Activated CD4-positive, alpha-beta T cell treated with anti-CD3 and anti-CD28 coated beads, Interleukin-10, Interleukin-2, amounts not matched to agents 100 ng/mL and 50 ng/mL, durations not matched to agents 16 hours and 8 hours (primary cell): ENCODE results near the gene SLC45A1.

ENCODE experiments used
- DNase-seq: peaks from one replicate; pipeline ENCODE4 v3.0.0-alpha.2; 2020

Gene SLC45A1

DNA sequence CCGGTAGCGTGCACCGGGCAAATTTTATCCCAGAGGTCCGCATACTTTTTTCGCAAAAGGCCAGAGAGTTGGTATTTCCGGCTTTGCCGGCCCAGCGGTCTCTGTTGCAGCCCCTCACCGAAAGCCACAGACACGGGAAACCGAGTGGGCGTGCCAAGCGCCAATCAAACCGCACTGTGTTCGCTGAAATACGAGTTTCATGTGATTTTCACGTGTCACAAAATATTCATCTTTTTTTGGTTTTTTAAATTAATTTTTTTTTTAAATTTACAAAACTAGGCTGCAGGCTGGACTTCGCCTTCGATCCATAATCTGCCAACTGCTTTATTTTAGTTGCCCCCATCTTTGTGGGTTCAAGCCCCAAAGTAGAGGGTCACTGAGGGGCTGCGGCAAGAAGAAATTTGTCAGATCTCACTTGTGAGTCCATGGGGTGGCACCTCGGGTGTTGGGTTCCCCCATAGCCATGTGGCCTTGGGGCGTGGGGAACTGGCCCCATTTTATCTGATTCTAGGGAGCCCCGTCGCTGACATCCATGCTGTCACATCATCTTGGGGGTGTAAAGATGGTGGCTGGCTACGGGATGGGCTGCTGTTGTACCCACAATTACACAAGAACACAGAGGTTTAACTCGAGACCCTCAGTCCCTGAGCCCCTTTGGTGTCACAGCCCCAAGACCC lies 20.8 kb downstream of the SLC45A1 start:
- DNase-seq, result no peak

DNA sequence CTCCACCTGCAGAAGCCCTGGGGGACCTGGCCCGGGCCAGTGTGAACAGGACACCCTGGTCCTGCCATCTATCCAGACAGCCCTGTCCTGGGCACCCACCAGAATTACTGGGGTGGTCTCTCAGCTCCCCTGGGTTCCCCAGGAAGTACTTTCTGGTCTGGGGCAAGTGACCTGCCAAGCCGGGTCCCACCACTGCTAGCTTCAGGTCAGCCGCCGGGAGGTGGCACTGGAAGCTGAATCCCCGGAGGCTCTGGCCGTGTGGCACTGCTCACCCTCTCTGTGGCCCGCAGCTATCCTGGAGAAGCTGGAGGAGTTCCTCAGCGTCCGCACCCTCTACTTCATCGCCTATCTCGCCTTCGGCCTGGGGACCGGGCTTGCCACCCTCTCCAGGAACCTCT lies 21.3 kb downstream of the SLC45A1 start:
- DNase-seq, result no peak

DNA sequence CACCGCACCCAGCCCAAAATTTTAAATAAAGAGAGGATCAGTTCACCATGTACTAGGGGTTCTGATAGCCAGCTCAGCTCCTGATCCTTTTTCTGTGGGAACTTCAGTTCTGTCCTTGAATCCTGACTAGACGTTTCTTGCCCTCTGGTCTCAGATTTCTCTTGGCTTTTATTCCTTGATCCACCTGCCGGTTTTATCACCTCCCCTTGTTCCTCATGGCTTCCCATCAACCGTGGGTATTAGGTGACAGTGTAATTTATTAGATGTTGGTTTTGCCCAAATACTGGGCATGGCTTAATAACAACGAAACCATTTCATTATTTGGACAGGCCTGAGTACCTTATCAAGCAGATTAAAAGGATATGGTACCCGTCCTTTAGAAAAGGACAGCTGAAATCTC lies 22.5 kb downstream of the SLC45A1 start:
- DNase-seq, result no peak

DNA sequence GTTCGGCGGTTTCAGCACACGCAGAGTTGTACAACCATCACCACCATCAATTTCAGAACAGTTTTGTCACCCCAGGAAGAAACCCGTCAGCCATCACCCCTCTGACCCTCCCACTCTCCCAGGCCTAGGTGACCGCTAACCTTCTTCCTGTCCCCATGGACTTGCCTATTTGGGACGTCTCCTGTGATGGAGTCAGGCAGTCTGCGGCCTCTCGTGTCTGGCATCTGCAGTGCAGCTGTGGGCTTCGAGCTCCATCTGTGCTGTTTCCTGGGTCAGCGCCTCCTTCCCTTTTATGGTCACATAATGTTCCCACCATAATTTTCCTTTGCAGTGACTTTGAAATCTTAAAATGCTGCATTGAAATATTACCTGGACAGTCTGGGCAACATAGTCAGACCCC lies 24.4 kb downstream of the SLC45A1 start:
- DNase-seq, result no peak

DNA sequence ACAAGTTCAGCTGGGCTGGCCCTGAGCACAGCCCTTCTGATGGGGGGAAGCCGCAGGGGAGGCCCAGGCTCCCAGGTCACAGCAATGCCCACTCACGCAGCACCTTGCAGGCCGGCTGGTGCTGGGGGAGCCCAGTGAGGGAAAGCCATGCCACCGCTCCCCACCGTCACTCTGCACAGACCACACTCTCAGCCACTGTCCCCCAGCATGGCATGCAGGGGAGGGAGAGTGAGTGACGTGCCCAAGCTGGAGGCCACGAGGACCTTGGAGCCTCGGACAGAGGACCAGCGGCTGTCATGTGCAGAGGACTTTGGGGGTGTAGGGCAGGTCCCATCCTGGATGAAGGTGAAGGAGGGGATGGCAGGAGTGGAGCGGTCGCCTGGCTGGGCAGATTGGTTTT lies 25.1 kb downstream of the SLC45A1 start:
- no peak for DNase-seq

DNA sequence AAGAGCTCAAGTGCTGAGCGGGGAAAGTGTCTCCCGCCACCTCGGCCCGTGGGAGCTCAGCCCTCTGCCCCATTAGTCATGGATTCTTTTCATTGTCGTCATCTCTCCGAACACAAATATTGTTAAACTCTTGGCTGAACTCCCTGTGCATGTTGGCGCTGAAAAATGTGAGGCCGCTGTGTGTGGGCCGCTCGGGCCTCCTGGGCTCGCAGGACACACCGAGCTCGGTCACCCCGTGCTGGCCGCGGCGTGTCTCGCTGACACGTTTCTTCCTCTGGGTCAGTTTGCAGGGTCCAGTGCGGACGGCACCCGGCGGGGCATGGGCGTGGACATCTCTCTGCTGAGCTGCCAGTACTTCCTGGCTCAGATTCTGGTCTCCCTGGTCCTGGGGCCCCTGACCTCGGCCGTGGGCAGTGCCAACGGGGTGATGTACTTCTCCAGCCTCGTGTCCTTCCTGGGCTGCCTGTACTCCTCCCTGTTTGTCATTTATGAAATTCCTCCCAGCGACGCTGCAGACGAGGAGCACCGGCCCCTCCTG lies 25.6 kb downstream of the SLC45A1 start:
- no peak for DNase-seq

DNA sequence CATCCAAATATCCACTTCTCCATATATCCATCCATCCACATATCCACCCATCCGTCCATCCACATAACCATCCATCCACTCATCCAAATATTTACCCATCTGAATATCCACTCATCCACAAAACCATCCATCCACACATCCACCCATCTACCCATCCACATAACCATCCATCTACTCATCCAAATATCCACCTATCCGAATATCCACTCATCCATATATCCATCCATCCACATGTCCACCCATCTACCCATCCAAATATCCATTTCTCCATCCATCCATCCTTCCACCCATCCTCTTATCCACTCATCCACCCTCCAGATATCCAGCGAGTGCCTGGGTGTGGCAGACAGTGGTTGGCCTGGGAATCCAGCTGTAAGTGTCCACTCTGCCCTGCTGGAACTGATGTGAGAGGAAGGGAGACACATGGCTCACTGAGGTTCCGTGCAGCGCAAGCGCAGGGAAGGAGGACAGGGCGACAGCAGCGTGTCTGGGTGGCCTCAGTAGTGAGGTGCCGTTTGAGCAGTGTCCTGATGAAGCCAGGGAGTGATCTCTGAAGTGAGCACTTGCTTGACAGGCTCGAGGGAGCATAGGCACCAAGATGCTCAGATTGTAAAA lies 27.1 kb downstream of the SLC45A1 start:
- DNase-seq, result no peak

DNA sequence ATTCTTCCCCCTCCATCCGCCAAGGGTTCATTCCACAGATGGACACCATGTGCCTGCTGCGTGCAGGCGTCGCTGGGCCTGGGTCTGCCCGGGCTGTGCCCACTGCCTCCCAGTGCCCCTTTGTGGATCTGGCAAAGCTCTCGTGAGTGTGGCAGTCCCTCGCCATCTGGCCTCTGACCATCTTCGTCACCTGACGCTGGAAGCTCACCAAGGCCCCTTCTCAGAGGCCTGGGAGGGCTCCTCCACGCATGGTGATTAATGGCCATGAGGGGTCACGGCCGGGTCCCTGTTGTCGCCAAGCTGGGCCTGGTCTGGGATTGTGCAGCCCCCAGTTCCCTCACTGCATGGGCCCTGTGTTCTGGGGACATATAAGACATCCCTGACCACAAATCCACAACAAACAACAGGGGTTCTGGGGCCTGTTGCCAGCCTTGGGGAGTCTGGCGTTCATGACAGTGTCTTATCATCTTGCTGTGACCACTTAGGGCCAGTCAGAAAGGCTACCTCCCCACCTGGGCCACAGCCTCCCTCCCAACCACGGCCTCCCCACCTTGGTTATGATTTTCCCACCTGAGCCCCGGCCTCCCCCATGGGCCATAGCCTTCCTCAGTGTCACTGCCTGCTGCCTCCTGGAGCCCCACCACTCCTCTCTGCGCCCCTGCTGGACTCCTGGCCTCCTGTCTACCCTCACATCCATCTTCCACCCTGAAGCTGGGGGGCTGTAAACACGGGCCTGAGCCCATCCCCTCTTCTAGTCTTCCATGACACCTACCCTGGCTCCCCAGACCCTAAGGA lies 27.9 kb downstream of the SLC45A1 start:
- no peak for DNase-seq

DNA sequence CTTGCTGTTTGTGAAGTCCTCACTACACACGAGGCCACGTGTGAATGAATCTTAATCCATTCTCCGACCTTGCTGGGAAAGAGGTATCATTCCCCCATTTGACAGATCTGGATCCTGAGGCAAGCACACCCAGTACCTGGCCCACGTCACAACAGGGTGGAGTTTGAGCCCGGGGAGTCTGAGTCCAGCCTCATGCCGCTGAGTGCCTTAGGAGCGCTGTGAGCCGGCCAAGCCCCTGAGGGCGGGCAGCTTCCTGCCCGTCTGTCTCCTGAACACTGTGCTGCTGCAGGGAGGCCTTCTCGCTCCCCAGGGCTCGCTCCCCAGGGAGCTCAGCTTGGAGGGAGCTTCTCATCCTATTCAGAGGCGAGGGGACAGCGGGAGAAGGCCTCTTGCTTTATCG lies 29.7 kb downstream of the SLC45A1 start:
- DNase-seq, result no peak

DNA sequence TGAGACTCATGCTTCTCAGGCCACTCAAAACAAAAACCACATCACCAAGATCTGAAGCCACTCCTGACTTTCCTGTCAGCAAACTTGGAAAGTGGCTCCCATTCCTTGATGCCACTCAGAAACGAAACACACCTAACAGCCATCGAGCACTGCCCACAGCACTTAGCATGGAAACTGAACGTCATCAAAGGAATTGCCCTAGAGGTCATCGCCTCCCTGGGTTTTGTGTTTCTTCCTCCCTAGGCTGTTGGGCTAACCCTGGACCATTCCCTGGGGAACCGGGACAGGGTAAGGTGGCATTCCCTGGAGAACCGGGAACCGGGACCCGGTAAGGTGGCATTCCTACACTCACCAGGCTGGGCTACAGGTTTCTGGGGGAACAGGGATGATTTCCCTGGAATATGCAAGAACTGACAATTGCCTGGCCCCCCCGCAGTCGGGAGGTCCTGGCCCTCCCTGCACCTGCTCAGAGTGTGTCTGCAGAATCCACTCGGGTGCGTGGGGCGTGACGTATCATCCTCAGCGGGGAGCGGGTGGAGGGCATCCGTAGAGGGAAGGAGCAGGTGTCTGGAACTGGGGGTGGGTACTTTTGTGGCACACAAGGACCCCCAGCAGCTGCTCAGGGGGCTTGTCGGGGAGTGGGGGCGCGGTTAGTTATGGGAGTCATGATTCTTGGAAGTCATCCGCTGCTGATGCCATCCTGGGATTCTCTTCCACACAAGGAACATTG lies 30.3 kb downstream of the SLC45A1 start:
- DNase-seq, result no peak

DNA sequence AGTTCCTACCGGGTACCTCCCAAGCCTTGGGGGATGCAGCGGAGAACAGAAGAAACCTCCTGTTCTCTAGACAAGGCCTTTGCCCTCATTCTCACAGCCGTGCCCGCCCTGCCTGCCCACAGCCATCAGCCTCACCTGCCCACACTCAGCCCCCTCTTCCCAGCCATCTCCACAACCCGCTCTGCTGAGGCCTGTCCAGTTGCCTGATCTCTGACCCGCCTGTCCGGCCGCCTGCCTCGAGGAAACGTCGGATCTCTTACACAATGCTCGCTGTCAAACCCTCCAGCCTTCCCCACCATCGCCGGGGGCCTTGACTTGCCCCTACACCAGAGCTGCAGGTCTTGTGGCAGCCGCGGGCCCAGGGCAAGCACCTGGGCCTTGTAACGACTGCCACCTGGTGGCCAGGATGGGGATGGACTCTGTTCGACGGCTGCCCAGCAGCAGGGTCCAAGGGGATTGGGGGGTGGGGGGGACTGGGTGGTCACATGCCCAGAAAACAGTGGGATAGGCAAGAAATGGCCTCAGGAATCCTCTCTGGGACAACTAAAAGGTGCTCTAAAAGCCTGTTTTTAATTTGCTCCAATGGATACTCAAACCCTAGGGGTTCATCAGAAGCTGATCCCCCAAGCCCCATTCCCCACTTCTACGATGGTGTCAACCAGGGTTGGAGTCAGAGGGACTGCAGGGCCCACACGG lies 31.0 kb downstream of the SLC45A1 start:
- DNase-seq, result peak; percentile 73

DNA sequence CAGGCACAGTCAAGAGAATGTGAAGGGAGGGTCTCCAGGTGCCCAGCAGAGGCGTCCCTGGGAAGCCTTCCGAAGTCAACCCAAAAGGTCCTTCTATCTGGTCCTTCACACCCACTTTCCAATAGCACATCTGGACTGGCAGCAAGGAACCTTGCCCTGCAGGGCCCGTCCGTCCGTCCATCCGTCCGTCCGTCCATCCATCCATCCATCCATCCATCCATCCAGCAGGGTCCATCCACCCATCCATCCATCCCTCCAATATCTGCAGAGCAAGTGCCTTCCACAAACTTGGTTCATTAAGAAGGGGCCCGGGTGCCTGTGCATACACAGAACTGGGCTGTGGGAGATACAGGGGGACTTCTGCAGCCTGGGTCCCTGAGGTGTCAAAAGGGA lies 31.6 kb downstream of the SLC45A1 start:
- no peak for DNase-seq

DNA sequence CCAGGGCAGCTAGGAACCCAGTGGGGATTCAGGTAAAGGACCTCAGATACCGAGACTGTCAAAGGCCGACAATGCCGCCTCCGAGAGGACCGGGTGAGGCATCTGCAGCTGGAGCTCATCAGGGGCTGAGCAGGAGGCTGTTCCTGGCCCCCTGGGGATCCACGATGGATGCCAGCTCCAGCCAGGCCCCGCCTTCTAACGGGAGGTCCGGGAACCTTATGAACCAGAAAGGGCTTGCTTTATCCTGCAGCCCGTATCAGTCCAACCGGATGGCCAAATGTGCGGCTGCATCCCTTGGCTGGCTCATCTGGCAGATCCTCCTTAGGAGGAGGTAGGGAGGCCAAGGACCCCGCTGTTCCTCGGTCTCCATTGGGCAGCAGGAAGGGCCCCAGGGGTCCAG lies 32.0 kb downstream of the SLC45A1 start:
- DNase-seq, result no peak

DNA sequence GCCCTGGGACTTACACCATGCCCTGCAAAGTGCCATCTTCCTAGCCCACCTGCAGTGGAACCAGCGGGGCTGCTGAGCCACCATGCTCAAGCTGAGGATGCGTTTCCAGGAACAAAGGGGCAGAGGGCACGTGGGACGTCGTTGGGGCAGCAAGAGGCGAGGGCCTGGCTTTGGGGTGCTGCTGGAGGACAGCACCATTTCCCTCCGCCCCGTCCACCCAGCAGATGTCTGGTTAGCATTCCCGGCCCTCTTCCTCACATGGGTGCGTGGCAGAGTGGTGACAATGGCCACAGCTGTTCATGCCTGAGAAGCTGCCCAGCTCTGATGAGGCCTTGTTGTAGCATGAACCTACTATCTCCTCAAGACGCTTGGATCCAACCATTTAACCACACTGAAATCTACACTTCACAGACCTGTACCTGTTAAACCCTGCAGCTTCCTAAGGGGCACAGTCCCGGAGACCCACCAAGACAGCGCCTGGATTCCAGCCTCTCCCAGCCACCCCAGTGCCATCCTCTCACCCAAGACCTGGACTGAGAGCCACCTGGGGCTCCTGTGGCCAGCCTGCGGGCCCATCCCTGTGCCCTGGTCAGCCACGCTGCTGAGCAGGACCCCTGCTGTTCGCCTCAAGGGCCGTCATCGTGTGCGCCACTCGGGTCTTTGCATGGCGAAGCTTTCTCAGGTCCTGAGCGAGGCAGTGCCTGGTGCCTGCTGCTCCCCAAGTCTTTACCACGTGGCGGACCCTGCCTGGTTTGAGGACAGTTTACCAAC lies 33.2 kb downstream of the SLC45A1 start:
- DNase-seq, result no peak

DNA sequence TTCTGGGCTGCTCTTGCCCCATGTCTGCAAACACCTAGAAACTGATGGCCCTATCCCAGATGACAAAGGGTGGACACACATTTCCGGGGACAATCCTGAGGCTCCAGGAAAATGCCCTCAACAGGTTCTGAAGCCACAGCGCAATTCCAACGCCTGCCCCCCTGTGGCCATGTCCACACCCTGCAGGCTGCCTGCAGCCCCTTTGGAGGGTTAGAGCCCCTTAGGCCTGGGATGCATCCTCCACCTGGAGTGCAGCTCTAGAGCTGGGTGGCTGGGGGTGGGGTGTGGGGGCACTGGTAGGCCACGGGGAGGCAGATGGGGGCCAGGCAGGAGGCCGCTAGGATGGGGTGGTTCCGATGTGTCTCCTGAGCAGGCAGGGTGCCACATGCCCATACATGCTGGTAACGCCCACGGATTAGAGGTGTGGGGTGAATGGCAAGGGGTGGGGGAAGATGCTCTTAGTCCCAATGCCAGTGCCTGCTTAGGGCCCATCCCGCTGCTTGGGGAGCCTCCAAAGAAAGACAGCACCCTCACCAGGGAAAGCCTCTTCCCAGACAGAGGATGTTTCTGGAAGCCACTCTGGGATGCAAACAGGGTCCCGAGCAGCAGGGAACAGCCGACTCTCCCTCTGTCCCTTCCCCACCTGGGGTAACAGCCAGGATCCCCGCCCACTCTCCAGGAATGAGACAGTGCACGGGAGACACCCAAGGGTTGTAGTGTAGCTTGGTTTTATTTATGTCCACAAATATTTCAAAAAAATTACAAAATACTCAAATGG lies 34.0 kb downstream of the SLC45A1 start:
- peak; percentile 14 for DNase-seq

DNA sequence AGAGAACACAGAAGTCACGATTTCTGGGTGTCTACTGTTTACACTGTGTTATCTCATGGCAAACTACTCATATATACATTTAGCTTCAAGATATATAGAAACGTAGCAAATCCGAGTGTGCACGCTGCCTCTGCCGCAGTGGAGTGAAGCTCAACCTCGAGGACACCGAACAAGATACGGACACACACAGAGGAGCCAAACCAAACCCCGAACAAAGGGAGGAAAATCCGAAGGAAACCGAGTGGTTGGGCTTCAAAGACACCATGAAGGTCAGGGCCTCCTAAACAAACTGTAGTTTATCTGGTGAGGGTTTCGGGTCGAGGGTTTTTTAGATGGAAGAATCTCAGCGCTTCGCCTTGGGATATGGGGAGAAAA lies 34.5 kb downstream of the SLC45A1 start:
- DNase-seq, result no peak

DNA sequence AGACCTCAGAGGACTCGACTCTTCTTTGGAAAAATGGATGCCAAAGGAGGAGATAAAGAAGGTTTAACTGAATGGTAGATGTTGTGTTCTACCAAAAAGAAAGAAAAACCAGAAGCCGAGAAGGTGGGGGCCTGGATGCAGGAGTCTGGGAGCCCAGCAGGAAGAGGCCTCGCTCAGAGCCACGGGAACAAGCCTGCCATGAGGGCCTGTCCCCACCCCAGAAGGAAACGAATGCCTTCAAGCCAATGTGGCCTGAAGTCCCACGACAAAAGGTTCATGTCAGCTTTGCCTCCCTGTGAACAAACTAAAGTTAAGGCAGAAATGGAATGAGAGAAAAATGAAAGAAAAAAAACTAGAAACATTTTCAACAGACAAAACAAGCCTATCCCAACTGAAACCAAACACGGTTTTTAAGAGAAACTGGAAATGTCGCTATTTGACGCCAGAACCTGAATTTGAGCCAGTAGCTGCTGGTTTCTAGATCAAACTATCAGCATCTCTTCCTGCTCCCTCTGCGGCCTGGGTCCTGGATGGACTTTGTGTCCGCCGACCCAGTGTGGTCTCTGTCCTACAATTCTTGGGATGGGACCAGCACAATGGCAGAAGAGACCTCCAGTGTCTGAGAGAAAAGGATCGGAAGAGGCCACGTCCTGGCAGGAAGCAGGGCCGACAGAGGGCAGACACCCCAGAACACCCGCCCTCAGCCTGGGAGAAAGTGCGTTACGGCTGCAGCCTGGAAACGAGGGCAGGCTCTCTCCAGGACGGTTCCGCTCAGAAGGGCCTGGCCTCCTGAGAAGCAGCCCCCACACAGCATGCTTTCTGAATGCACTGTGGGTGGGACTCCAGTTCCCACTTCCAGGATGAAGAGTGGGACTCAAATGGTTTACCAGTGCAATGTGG lies 35.2 kb downstream of the SLC45A1 start:
- DNase-seq, result no peak

DNA sequence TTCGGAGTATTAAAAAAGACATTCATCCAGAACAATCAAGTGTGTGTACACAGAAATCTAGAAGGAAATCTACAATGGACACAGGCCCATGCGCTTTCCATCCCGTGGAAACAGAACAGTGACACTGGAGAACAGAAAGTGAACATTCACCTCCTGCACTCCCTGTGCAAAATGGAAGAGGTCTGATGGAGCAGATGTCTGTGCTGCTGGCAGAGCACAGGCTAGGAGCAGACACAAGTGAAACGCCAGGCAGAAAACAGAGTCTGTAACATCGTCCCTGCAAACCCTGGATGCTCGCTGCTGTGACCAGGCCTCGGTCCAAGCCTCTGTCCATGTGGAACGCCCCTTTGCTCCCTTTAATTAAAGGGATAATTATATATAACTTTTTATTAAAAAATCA lies 36.1 kb downstream of the SLC45A1 start:
- DNase-seq, result no peak

DNA sequence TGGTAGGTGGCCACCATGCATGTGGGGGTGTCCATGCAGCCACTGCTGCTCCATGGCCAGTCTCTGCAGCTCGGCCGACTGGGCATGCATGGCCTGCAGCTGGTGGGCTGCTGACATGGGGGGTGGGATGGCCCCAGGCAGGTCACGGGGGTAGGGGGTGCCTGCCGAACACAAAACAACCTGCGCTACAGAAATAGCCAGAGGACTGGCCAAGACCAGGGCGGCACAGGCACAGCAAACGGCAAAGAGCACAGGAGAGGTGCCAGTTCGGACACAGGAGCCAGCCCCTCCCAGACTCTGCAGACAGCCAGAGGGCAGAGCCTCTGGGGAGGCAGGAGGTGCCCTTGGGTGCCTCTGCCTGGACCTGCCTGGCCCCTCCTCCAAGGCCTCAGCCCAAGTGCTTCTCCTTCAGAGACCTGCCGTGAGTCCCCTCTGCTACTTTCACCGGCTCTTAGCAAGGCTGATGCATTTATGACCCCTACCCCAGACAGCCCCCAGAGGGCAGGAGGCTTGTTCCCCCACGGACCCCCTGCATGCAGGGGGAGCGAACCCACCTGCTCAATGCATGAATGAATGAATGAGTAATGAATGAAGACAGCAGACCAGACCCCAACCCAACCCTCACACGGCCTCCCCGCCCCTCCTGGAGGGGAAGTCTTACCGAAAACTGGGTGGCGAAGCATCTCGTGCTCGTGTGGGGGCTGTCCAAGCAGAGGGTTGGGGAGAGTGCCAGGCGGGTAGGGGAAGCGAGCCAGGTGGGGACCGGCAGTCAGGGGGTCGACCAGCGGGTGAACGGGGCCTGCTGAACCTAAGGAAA lies 37.7 kb downstream of the SLC45A1 start:
- DNase-seq, result no peak
